ENCODE measurements around the gene SOX6. TPM values are rescaled to one million over a fixed set of nuclear protein-coding genes. Genes with fewer than 3 reads are reported as not detected.

SOX6 gene
- total and polyA plus RNA-seq, 2 of the 13 experiments (the other 11 are each of a cell fraction or from before 2014, with no cell fraction given), result 2.6 to 11.2 TPM

DNA sequence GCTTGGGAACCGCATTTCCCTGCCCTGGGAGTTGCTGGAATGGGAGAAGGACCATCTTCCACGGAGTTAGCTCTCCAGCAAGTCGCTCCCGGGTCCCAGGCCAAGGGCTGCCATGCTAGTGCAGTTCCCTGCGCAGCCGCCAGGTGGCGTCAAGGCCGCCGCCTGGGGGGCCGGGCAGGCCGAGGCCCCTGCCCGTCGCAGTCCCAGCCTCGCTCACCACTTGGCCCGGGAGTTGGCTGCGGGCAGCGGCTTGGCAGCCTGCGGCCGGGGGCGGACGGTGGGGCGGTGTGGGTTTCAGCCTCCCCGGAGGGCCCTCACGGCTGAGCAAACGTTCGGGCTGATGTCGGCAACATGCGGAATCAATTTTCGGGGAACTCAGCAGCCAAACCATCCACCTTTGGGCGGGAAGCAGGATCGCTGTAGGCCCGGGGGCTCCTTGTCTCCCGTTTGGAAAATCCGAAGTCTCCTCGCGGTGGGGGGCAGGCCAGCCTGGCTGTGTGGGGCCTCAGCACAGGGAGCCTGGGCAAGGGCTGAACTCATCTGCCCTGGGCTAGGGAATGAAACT lies 415.1 kb downstream of the SOX6 start:
- peaks cover 2% of the 10 kb centered on the region; the same call in 1 of the 2 replicates for H3K9me3 ChIP-seq (ENCODE audit: low read length)
- ChIA-PET POLR2A (no interaction called here), CTCF (ENCODE audit: low intra/inter-chr PET ratio, low total read pairs) (interaction anchor here (0.9 to 1.1 kb wide), 2 partner anchors 665 to 672 kb away, joined by 5 read pairs; no protein-coding TSS in a partner anchor)
- peaks cover 0 to 3% of the 10 kb centered on the region in 2 experiments; a peak in 2 of 5 replicates for H3K27me3 ChIP-seq (ENCODE audit: control insufficient read depth in 1 of 2, insufficient read depth in 2 of 2, low read length in 2 of 2)
- H3K4me2 ChIP-seq (ENCODE audit: low read depth, low read length), result no peak overlapping the region
- ATAC-seq, result peak; percentile 78
- DNase-seq (ENCODE audit: low spot score), result no peak
- WGBS (ENCODE audit: low lambda C conversion rate), result 77% methylated on average over 13 of the region's 36 CpGs
- H2AFZ ChIP-seq (ENCODE audit: low read length), result no peak overlapping the region
- FAIRE-seq, result no peak
- H3K36me3 ChIP-seq (replicated peaks in 1 of 2; ENCODE audit: control insufficient read depth in 1 of 2, insufficient read depth in 2 of 2, low read length in 2 of 2), result no peaks in the 10 kb centered on the region
- no peak overlapping the region for H3K9ac ChIP-seq (ENCODE audit: insufficient read depth, low read depth, low read length)
- no peaks in the 10 kb centered on the region for H4K20me1 ChIP-seq (ENCODE audit: insufficient read depth, low read length)
- no peak overlapping the region for H3K4me3 ChIP-seq (replicated peaks in 1 of 3; ENCODE audit: insufficient read depth in 1 of 3, low read depth in 2 of 3, low read length in 3 of 3)
- H3K4me1 ChIP-seq (ENCODE audit: insufficient read depth, low read length), result no peaks in the 10 kb centered on the region
- intact Hi-C loops (cut with micrococcal nuclease; ENCODE audit: unreplicated experiment), result loop anchor here (1.0 kb wide), 1 partner anchor 672 kb away; no protein-coding TSS in a partner anchor
- no TSS peak for BruUV-seq (replicated peaks)
- no peaks in the 10 kb centered on the region for H3K79me2 ChIP-seq (ENCODE audit: insufficient read depth, low read length)
- in situ Hi-C loops (cut with HindIII; ENCODE audit: extremely low pct_ligation_motif_present, low pct_unique_long_range_greater_than_20kb), result loop anchor here (10.0 kb wide), 1 partner anchor 674 kb away; no protein-coding TSS in a partner anchor
- H3K27ac ChIP-seq (ENCODE audit: extremely low read length, insufficient read depth, low read length), result no peak overlapping the region
- TF ChIP-seq SRY (CRISPR knock-in tag; IDR thresholded peaks at IDR 0.05), result no peak
- TF ChIP-seq, protein P1, sequence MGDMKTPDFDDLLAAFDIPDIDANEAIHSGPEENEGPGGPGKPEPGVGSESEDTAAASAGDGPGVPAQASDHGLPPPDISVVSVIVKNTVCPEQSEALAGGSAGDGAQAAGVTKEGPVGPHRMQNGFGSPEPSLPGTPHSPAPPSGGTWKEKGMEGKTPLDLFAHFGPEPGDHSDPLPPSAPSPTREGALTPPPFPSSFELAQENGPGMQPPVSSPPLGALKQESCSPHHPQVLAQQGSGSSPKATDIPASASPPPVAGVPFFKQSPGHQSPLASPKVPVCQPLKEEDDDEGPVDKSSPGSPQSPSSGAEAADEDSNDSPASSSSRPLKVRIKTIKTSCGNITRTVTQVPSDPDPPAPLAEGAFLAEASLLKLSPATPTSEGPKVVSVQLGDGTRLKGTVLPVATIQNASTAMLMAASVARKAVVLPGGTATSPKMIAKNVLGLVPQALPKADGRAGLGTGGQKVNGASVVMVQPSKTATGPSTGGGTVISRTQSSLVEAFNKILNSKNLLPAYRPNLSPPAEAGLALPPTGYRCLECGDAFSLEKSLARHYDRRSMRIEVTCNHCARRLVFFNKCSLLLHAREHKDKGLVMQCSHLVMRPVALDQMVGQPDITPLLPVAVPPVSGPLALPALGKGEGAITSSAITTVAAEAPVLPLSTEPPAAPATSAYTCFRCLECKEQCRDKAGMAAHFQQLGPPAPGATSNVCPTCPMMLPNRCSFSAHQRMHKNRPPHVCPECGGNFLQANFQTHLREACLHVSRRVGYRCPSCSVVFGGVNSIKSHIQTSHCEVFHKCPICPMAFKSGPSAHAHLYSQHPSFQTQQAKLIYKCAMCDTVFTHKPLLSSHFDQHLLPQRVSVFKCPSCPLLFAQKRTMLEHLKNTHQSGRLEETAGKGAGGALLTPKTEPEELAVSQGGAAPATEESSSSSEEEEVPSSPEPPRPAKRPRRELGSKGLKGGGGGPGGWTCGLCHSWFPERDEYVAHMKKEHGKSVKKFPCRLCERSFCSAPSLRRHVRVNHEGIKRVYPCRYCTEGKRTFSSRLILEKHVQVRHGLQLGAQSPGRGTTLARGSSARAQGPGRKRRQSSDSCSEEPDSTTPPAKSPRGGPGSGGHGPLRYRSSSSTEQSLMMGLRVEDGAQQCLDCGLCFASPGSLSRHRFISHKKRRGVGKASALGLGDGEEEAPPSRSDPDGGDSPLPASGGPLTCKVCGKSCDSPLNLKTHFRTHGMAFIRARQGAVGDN (CRISPR knock-in tag; IDR thresholded peaks at IDR 0.05), result peak; percentile 37; the same call in 1 of the 2 replicates
- no peak for TF ChIP-seq ZNF468 (CRISPR knock-in tag; IDR thresholded peaks at IDR 0.05)
- TF ChIP-seq NFYC (CRISPR knock-in tag; IDR thresholded peaks at IDR 0.05), result no peak
- no peak; the same call in 1 of the 2 replicates for TF ChIP-seq KDM2A (CRISPR knock-in tag; IDR thresholded peaks at IDR 0.05; ENCODE audit: borderline replicate concordance, low read depth)
- TF ChIP-seq PCBP2 (optimal IDR thresholded peaks at IDR 0.05; ENCODE audit: low read depth, low read length, poor library complexity, severe bottlenecking), result no peak
- TF ChIP-seq, protein P2, sequence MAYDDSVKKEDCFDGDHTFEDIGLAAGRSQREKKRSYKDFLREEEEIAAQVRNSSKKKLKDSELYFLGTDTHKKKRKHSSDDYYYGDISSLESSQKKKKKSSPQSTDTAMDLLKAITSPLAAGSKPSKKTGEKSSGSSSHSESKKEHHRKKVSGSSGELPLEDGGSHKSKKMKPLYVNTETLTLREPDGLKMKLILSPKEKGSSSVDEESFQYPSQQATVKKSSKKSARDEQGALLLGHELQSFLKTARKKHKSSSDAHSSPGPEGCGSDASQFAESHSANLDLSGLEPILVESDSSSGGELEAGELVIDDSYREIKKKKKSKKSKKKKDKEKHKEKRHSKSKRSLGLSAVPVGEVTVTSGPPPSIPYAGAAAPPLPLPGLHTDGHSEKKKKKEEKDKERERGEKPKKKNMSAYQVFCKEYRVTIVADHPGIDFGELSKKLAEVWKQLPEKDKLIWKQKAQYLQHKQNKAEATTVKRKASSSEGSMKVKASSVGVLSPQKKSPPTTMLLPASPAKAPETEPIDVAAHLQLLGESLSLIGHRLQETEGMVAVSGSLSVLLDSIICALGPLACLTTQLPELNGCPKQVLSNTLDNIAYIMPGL (CRISPR knock-in tag; IDR thresholded peaks at IDR 0.05; ENCODE audit: borderline replicate concordance in 1 of 2, low read depth in 1 of 2), result no peak
- no peak for TF ChIP-seq PPARG (CRISPR knock-in tag; conservative IDR thresholded peaks at IDR 0.05)
- TF ChIP-seq ASH2L (IDR thresholded peaks at IDR 0.05; ENCODE audit: insufficient read length, low read depth, low read length), result no peak
- TF ChIP-seq ZNF773 (CRISPR knock-in tag; IDR thresholded peaks at IDR 0.05; ENCODE audit: borderline replicate concordance), result no peak
- no peak for TF ChIP-seq ZNF615 (CRISPR knock-in tag; IDR thresholded peaks at IDR 0.05; ENCODE audit: borderline replicate concordance)
- TF ChIP-seq ZNF614 (CRISPR knock-in tag; IDR thresholded peaks at IDR 0.05; ENCODE audit: borderline replicate concordance), result no peak
- TF ChIP-seq, protein P3, sequence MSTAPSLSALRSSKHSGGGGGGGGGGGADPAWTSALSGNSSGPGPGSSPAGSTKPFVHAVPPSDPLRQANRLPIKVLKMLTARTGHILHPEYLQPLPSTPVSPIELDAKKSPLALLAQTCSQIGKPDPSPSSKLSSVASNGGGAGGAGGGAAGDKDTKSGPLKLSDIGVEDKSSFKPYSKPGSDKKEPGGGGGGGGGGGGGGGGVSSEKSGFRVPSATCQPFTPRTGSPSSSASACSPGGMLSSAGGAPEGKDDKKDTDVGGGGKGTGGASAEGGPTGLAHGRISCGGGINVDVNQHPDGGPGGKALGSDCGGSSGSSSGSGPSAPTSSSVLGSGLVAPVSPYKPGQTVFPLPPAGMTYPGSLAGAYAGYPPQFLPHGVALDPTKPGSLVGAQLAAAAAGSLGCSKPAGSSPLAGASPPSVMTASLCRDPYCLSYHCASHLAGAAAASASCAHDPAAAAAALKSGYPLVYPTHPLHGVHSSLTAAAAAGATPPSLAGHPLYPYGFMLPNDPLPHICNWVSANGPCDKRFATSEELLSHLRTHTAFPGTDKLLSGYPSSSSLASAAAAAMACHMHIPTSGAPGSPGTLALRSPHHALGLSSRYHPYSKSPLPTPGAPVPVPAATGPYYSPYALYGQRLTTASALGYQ (CRISPR knock-in tag; IDR thresholded peaks at IDR 0.05), result no peak
- no peak for TF ChIP-seq SNAPC2 (CRISPR knock-in tag; IDR thresholded peaks at IDR 0.05)
- 0 out of 2 replicates have a peak, but pooled peaks have one; percentile 44 for TF ChIP-seq ZSCAN21 (CRISPR knock-in tag; IDR thresholded peaks at IDR 0.05; ENCODE audit: borderline replicate concordance)
- TF ChIP-seq ZMYM4 (CRISPR knock-in tag; IDR thresholded peaks at IDR 0.05), result no peak; the same call in 1 of the 2 replicates
